ENCODE measurements around the gene AIFM2. TPM values are rescaled to one million over a fixed set of nuclear protein-coding genes. Genes with fewer than 3 reads are reported as not detected.

AIFM2 gene
- total and polyA plus RNA-seq, 10 of the 15 experiments (the other 5 are each of a cell fraction or from before 2014, with no cell fraction given), result 4.5 to 30.8 (median 15.6) TPM

DNA sequence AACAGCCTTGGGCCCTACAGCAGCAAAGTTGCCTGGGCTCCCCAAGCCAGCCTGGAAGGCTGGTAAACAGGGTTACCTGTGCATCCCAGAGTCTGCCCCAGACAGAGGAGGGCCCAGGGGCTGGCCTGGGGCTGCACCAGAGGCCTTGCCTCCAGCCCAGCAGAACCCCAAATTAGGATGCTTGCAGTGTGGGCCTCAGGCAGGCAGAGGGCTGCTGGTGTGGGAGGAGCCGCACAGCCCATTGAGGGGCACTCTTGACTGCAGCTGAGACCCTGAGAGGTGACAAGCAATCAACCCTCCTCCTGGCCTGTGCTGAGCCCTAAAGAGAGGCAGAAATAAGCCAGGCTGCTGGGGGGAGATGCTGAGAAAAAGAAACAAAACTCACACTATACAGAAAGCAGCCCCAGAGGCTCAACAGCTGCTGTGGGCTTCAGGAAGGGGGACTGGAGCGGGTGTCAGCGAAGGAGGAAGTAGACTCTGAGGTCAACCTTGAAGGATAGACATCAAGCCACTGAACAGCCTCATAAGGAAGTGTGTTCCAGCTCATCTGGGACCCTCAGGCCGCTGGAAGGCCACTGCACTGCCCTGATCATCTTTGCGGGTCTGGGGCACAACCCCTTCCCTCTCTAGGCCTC, 6.6 kb downstream of the AIFM2 start:
- ATAC-seq (peak; percentile 66), FAIRE-seq (no peak), DNase-seq (ENCODE audit: low read depth, low spot score) (no peak)
- Histone ChIP-seq H3K4me1 (ENCODE audit: control insufficient read depth, insufficient read depth, low read length) (peaks cover 12% of the 10 kb centered on the region), H4K20me1 (ENCODE audit: control insufficient read depth, insufficient read depth) (no peaks in the 10 kb centered on the region), H3K36me3 (ENCODE audit: control insufficient read depth in 2 of 2, insufficient read depth in 2 of 2, low read length in 1 of 2) (peaks cover 2% of the 10 kb centered on the region in 2 experiments; a peak in 2 of 4 replicates), H3K9ac (ENCODE audit: control insufficient read depth, insufficient read depth, low read length) (no peak overlapping the region), H3K9me3 (replicated peaks; ENCODE audit: control insufficient read depth, insufficient read depth, low read length) (no peaks in the 10 kb centered on the region), H3K27ac (ENCODE audit: control insufficient read depth, insufficient read depth) (peak overlapping the region; percentile 63), H3K27me3 (replicated peaks in 1 of 2; ENCODE audit: control insufficient read depth in 2 of 2, insufficient read depth in 2 of 2, low read length in 1 of 2) (no peaks in the 10 kb centered on the region), H3K4me2 (ENCODE audit: control insufficient read depth, insufficient read depth) (peak overlapping the region; percentile 40; the same call in 1 of the 2 replicates), H2AFZ (ENCODE audit: control insufficient read depth, low read depth, low read length) (peak overlapping the region; percentile 6; the same call in 1 of the 2 replicates), H3K4me3 (no peak overlapping the region), H3K79me2 (ENCODE audit: control insufficient read depth, insufficient read depth, low read length) (peaks cover 7% of the 10 kb centered on the region)
- no TSS peak for BruUV-seq (replicated peaks)
- POLR2A ChIA-PET, result interaction anchor here (1.9 kb wide), 1 partner anchor 21 kb away, joined by 8 read pairs; the partner anchor contains the start of gene TYSND1
- intact Hi-C loops (cut with micrococcal nuclease; ENCODE audit: unreplicated experiment) (no loop called here), in situ Hi-C loops (cut with MboI) (no loop called here)
- TF ChIP-seq RUNX3 (IDR thresholded peaks at IDR 0.05; ENCODE audit: low read length) (0 out of 2 replicates have a peak, but pooled peaks have one; percentile 11), SPI1 (IDR thresholded peaks at IDR 0.05; ENCODE audit: borderline replicate concordance, insufficient read depth, low read depth, low read length) (peak; percentile 23; the same call in 1 of the 2 replicates), ZBED1 (IDR thresholded peaks at IDR 0.05; ENCODE audit: borderline replicate concordance) (no peak), ZSCAN29 (IDR thresholded peaks at IDR 0.05) (no peak), TCF12 (IDR thresholded peaks at IDR 0.05; ENCODE audit: low read depth, low read length) (peak; percentile 54; the same call in 1 of the 2 replicates), HDAC2 (IDR thresholded peaks at IDR 0.05) (no peak)
- TF ChIP-seq, protein P1, sequence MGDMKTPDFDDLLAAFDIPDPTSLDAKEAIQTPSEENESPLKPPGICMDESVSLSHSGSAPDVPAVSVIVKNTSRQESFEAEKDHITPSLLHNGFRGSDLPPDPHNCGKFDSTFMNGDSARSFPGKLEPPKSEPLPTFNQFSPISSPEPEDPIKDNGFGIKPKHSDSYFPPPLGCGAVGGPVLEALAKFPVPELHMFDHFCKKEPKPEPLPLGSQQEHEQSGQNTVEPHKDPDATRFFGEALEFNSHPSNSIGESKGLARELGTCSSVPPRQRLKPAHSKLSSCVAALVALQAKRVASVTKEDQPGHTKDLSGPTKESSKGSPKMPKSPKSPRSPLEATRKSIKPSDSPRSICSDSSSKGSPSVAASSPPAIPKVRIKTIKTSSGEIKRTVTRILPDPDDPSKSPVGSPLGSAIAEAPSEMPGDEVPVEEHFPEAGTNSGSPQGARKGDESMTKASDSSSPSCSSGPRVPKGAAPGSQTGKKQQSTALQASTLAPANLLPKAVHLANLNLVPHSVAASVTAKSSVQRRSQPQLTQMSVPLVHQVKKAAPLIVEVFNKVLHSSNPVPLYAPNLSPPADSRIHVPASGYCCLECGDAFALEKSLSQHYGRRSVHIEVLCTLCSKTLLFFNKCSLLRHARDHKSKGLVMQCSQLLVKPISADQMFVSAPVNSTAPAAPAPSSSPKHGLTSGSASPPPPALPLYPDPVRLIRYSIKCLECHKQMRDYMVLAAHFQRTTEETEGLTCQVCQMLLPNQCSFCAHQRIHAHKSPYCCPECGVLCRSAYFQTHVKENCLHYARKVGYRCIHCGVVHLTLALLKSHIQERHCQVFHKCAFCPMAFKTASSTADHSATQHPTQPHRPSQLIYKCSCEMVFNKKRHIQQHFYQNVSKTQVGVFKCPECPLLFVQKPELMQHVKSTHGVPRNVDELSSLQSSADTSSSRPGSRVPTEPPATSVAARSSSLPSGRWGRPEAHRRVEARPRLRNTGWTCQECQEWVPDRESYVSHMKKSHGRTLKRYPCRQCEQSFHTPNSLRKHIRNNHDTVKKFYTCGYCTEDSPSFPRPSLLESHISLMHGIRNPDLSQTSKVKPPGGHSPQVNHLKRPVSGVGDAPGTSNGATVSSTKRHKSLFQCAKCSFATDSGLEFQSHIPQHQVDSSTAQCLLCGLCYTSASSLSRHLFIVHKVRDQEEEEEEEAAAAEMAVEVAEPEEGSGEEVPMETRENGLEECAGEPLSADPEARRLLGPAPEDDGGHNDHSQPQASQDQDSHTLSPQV (IDR thresholded peaks at IDR 0.05), result no peak
- 74% methylated on average over 5 of the region's 5 CpGs for WGBS (ENCODE audit: insufficient coverage, insufficient replicate concordance, low lambda C conversion rate, missing lambda C conversion rate)
- RAD21 ChIA-PET (ENCODE audit: unreplicated experiment), result interaction anchor here (0.6 to 1.7 kb wide), 2 partner anchors 20 to 42 kb away, joined by 3 to 5 read pairs; partner anchors contain the start of gene TYSND1
- SMC1A ChIA-PET (ENCODE audit: uncharacterized antibody, unreplicated experiment), result interaction anchor here (0.8 to 2.2 kb wide), 2 partner anchors 10 to 21 kb away, joined by 3 to 5 read pairs; partner anchors contain the start of gene TYSND1
- CTCF ChIA-PET, result interaction anchor here (1.5 to 2.9 kb wide), 4 partner anchors 10 to 20 kb away, joined by 4 to 23 read pairs (median 5); partner anchors contain the start of gene TYSND1

All from GM12878 (cell line).